Karpas-422 (cell line): ENCODE measurements around the gene CA5B. TPM values are rescaled to one million over a fixed set of nuclear protein-coding genes. Genes with fewer than 3 reads are reported as not detected.
"Not testable (repeated sequence)": the region's sequence is repeated elsewhere in the genome, so short reads cannot be mapped to it uniquely, and the experiment has no call there.

Experiments
- DNase-seq: peaks from one replicate; pipeline ENCODE4 v3.0.0-alpha.2; 2015
- H2AFZ ChIP-seq: fragments of 200-600 bp; sonication (generic); 2 replicates; pipeline ENCODE4 v1.6.1; 2014; ENCODE audit warnings: antibody characterized with exemption, low read length, mixed read lengths
- H3K27ac ChIP-seq: fragments of 200-600 bp; sonication (generic); 2 replicates; pipeline ENCODE4 v1.5.1; 2014; ENCODE audit warnings: mild to moderate bottlenecking, low read length, moderate library complexity
- H3K27me3 ChIP-seq: fragments of 200-600 bp; sonication (generic); 2 replicates; pipeline ENCODE4 v1.6.1; 2014; ENCODE audit warnings: low read length, mixed read lengths
- H3K36me3 ChIP-seq: fragments of 200-600 bp; sonication (generic); 2 replicates; pipeline ENCODE4 v1.6.1; 2014; ENCODE audit warnings: low read length, mixed read lengths; ENCODE audit not compliant: insufficient read depth
- H3K4me1 ChIP-seq: fragments of 200-600 bp; sonication (generic); 2 replicates; pipeline ENCODE4 v1.6.1; 2014; ENCODE audit warnings: mild to moderate bottlenecking, low read length, mixed read lengths
- H3K4me2 ChIP-seq: fragments of 200-600 bp; sonication (generic); 2 replicates; pipeline ENCODE4 v1.6.1; 2014; ENCODE audit warnings: low read length, low read depth, mild to moderate bottlenecking; ENCODE audit not compliant: poor library complexity, severe bottlenecking
- H3K4me3 ChIP-seq: fragments of 200-600 bp; sonication (generic); 2 replicates; pipeline ENCODE4 v1.5.1; 2014; ENCODE audit warnings: mild to moderate bottlenecking, antibody characterized with exemption, low read length, mixed read lengths
- H3K79me2 ChIP-seq: fragments of 200-600 bp; sonication (generic); 2 replicates; pipeline ENCODE4 v1.6.1; 2014; ENCODE audit warnings: mild to moderate bottlenecking, low read length, mixed read lengths
- H3K9ac ChIP-seq: fragments of 200-600 bp; sonication (generic); 2 replicates; pipeline ENCODE4 v1.6.0; 2014; ENCODE audit warnings: low read length
- H3K9me2 ChIP-seq: fragments of 200-600 bp; sonication (generic), shearing (Covaris generic); replicated peaks from 2 replicates; pipeline ENCODE4 v1.6.0; 2014; ENCODE audit warnings: mild to moderate bottlenecking, low read length, moderate library complexity; ENCODE audit not compliant: insufficient read depth
- H3K9me3 ChIP-seq: fragments of 300-700, 200-600 bp; sonication (generic); 2 replicates; pipeline ENCODE4 v1.6.1; 2014; ENCODE audit warnings: low read length, mixed read lengths
- H4K20me1 ChIP-seq: fragments of 200-600 bp; sonication (generic); 2 replicates; pipeline ENCODE4 v1.6.1; 2014; ENCODE audit warnings: mild to moderate bottlenecking, antibody characterized with exemption, low read length, low read depth; ENCODE audit not compliant: insufficient read depth
- total RNA-seq: library from RNA; depleted of rRNA; stranded (reverse); fragments of >200 nt; shearing (Covaris generic); gene quantifications from 2 replicates; pipeline ENCODE4 v1.2.3, GENCODE V29; 2014; ENCODE audit warnings: low replicate concordance; rRNA removed

Gene CA5B, protein sequence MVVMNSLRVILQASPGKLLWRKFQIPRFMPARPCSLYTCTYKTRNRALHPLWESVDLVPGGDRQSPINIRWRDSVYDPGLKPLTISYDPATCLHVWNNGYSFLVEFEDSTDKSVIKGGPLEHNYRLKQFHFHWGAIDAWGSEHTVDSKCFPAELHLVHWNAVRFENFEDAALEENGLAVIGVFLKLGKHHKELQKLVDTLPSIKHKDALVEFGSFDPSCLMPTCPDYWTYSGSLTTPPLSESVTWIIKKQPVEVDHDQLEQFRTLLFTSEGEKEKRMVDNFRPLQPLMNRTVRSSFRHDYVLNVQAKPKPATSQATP
- total RNA-seq = 11.6 and 14.1 TPM in 2 replicates

GRCh38 chrX:15737959-15738902 is at the start of gene CA5B:
CA5B (plus strand) TSS chrX:15738270; CDS start chrX:15750024, 11,754 bp downstream.
- H4K20me1 ChIP-seq = no peaks in the 10 kb centered on the region
- H3K79me2 ChIP-seq = no peaks in the 10 kb centered on the region; the same call in 1 of the 2 replicates
- no peaks in the 10 kb centered on the region for H3K9me3 ChIP-seq
- no peak within 1 kb of the TSS for H2AFZ ChIP-seq
- H3K27me3 ChIP-seq = no peaks in the 10 kb centered on the region
- no peaks in the 10 kb centered on the region for H3K36me3 ChIP-seq
- peaks cover 21% of the 10 kb centered on the region for H3K4me1 ChIP-seq
- no peaks in the 10 kb centered on the region for H3K9me2 ChIP-seq
- DNase-seq = peak; percentile 95
- peak within 1 kb of the TSS; percentile 56 for H3K27ac ChIP-seq
- H3K4me2 ChIP-seq = peak within 1 kb of the TSS; percentile 68
- peak within 1 kb of the TSS; percentile 59 for H3K4me3 ChIP-seq
- peak within 1 kb of the TSS; percentile 25 for H3K9ac ChIP-seq

- H3K9me2 ChIP-seq = no peaks in the 10 kb centered on the region
- no peaks in the 10 kb centered on the region for H3K4me1 ChIP-seq
- H3K27ac ChIP-seq = no peak overlapping the region
- peaks cover 48% of the 10 kb centered on the region for H3K79me2 ChIP-seq
- no peak overlapping the region for H2AFZ ChIP-seq
- no peak overlapping the region for H3K9ac ChIP-seq
- no peak overlapping the region for H3K4me3 ChIP-seq
- no peaks in the 10 kb centered on the region for H4K20me1 ChIP-seq
- DNase-seq = no peak
- H3K4me2 ChIP-seq = no peak overlapping the region
- H3K9me3 ChIP-seq = no peaks in the 10 kb centered on the region
- H3K27me3 ChIP-seq = no peaks in the 10 kb centered on the region
- peaks cover 36% of the 10 kb centered on the region for H3K36me3 ChIP-seq
Measured at GRCh38 chrX:15694941-15695451, 43.1 kb upstream of the CA5B start.

DNA sequence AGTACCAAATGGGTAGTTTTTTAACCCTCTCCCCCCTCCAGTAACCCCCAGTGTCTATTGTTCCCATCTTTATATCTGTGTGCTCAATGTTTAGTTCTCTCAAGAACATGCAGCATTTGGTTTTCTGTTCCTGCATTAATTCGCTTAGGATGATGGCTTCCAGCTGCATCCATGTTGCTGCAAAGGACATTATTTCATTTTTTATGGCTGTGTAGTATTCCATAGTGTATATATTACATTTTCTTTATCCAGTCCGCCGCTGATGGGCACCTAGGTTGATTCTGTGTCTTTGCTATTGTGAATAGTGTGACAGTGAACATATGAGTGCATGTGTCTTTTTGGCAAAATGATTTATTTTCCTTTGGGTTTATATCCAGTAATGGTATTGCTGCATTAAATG is 41.6 kb upstream of the CA5B start:
- Histone ChIP-seq H3K79me2 (peaks cover 36% of the 10 kb centered on the region), H3K36me3 (peaks cover 36% of the 10 kb centered on the region), H3K4me2 (no peak overlapping the region), H4K20me1 (no peaks in the 10 kb centered on the region), H3K27me3 (no peaks in the 10 kb centered on the region), H3K9ac (no peak overlapping the region), H3K27ac (no peak overlapping the region), H3K9me3 (no peaks in the 10 kb centered on the region), H3K9me2 (no peaks in the 10 kb centered on the region), H3K4me3 (no peak overlapping the region), H3K4me1 (no peaks in the 10 kb centered on the region), H2AFZ (no peak overlapping the region)
- no peak for DNase-seq

- H3K9me3 ChIP-seq = no peaks in the 10 kb centered on the region
- no peak overlapping the region for H3K4me3 ChIP-seq
- H3K36me3 ChIP-seq = peaks cover 25% of the 10 kb centered on the region
- H3K27me3 ChIP-seq = no peaks in the 10 kb centered on the region
- H3K9me2 ChIP-seq = no peaks in the 10 kb centered on the region
- no peak overlapping the region for H2AFZ ChIP-seq
- no peaks in the 10 kb centered on the region for H3K4me1 ChIP-seq
- H3K79me2 ChIP-seq = peaks cover 9% of the 10 kb centered on the region; the same call in 1 of the 2 replicates
- no peak for DNase-seq
- no peak overlapping the region for H3K9ac ChIP-seq
- H3K27ac ChIP-seq = no peak overlapping the region
- no peaks in the 10 kb centered on the region for H4K20me1 ChIP-seq
- no peak overlapping the region for H3K4me2 ChIP-seq
Measured at GRCh38 chrX:15702488-15703371, 35.3 kb upstream of the CA5B start.

GRCh38 chrX:15703809-15704208 is 34.3 kb upstream of the CA5B start:
- H3K79me2 ChIP-seq, H3K4me1 ChIP-seq, H4K20me1 ChIP-seq, H3K4me3 ChIP-seq, H3K9me2 ChIP-seq, H2AFZ ChIP-seq, DNase-seq, H3K4me2 ChIP-seq, H3K27me3 ChIP-seq, H3K27ac ChIP-seq, H3K9me3 ChIP-seq, H3K9ac ChIP-seq: not testable (repeated sequence)
- peaks cover 16% of the 10 kb centered on the region for H3K36me3 ChIP-seq

DNA sequence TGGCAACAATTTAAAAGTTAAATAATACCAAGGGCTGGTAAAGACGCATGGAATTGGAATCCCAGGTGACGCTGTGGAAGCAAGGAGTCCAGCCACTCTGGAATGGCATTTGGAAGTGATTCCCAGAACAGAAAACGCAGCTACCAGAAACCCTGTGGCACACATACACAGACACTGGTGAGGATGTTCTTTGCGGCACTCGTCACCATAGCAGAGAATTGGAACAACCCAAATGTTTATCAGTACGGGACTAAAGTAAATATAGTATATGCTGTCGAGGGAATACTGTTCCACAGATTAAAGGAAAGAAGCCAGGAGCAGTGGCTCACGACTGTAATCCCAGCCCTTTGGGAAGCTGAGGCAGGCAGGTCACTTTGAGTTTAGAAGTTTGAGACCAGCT is 33.8 kb upstream of the CA5B start:
- H3K79me2 ChIP-seq, H3K4me1 ChIP-seq, H3K27me3 ChIP-seq, H3K4me2 ChIP-seq, H3K9me3 ChIP-seq, DNase-seq, H3K27ac ChIP-seq, H3K9ac ChIP-seq, H4K20me1 ChIP-seq, H2AFZ ChIP-seq, H3K4me3 ChIP-seq, H3K9me2 ChIP-seq: not testable (repeated sequence)
- H3K36me3 ChIP-seq = peaks cover 15% of the 10 kb centered on the region

- H3K27me3 ChIP-seq = no peaks in the 10 kb centered on the region
- no peaks in the 10 kb centered on the region for H3K9me2 ChIP-seq
- H3K9ac ChIP-seq = no peak overlapping the region
- DNase-seq = no peak
- H3K27ac ChIP-seq = no peak overlapping the region
- no peaks in the 10 kb centered on the region for H4K20me1 ChIP-seq
- H3K4me2 ChIP-seq = no peak overlapping the region
- H3K36me3 ChIP-seq = no peaks in the 10 kb centered on the region
- peaks cover 5% of the 10 kb centered on the region for H3K4me1 ChIP-seq
- H2AFZ ChIP-seq = no peak overlapping the region
- no peak overlapping the region for H3K4me3 ChIP-seq
- H3K9me3 ChIP-seq = no peaks in the 10 kb centered on the region
- peaks cover 2% of the 10 kb centered on the region; the same call in 1 of the 2 replicates for H3K79me2 ChIP-seq
Measured at GRCh38 chrX:15714529-15714928, 23.5 kb upstream of the CA5B start.
